Parathyroid adenoma (tissue), 2 donors: ENCODE results near the gene S100A9.

ENCODE experiments used
- H2AFZ ChIP-seq: fragments of 300-600 bp; sonication (generic); one replicate; pipeline ENCODE4 v1.7.0; 2017; ENCODE audit warnings: antibody characterized with exemption, mild to moderate bottlenecking
- H3K27ac ChIP-seq: fragments of 300-600 bp; sonication (generic); one replicate; pipeline ENCODE4 v1.7.0; 2017
- H3K27me3 ChIP-seq: fragments of 300-600 bp; sonication (generic); one replicate; pipeline ENCODE4 v1.7.0; 2017; ENCODE audit warnings: low read length; ENCODE audit not compliant: control insufficient read depth, insufficient read depth
- H3K36me3 ChIP-seq: fragments of 300-600 bp; sonication (generic); one replicate; pipeline ENCODE4 v1.7.0; 2017; ENCODE audit warnings: low read length; ENCODE audit not compliant: control insufficient read depth, insufficient read depth
- H3K4me1 ChIP-seq: fragments of 300-600 bp; sonication (generic); one replicate; pipeline ENCODE4 v1.7.0; 2017; ENCODE audit warnings: control low read depth
- H3K4me2 ChIP-seq: fragments of 300-600 bp; sonication (generic); one replicate; pipeline ENCODE4 v1.7.0; 2017; ENCODE audit warnings: low read length
- H3K4me3 ChIP-seq: fragments of 300-600 bp; sonication (generic); one replicate; pipeline ENCODE4 v1.7.0; 2017; ENCODE audit warnings: low read depth, low read length
- H3K79me2 ChIP-seq: fragments of 300-600 bp; sonication (generic); one replicate; pipeline ENCODE4 v1.7.0; 2017; ENCODE audit warnings: control low read depth
- H3K9ac ChIP-seq: fragments of 300-600 bp; sonication (generic); one replicate; pipeline ENCODE4 v1.7.0; 2017; ENCODE audit warnings: mild to moderate bottlenecking
- H3K9me3 ChIP-seq: fragments of 300-600 bp; sonication (generic); one replicate; pipeline ENCODE4 v1.7.0; 2017; ENCODE audit warnings: low read length; ENCODE audit not compliant: control insufficient read depth
- TF ChIP-seq, protein P1 (sequence below): fragments of 300-600 bp; sonication (generic); IDR thresholded peaks from one replicate; pipeline ENCODE4 v1.7.0; 2017; ENCODE audit warnings: antibody characterized with exemption, mild to moderate bottlenecking
- donor health status: primary hyperparathyroidism.

Gene S100A9

DNA sequence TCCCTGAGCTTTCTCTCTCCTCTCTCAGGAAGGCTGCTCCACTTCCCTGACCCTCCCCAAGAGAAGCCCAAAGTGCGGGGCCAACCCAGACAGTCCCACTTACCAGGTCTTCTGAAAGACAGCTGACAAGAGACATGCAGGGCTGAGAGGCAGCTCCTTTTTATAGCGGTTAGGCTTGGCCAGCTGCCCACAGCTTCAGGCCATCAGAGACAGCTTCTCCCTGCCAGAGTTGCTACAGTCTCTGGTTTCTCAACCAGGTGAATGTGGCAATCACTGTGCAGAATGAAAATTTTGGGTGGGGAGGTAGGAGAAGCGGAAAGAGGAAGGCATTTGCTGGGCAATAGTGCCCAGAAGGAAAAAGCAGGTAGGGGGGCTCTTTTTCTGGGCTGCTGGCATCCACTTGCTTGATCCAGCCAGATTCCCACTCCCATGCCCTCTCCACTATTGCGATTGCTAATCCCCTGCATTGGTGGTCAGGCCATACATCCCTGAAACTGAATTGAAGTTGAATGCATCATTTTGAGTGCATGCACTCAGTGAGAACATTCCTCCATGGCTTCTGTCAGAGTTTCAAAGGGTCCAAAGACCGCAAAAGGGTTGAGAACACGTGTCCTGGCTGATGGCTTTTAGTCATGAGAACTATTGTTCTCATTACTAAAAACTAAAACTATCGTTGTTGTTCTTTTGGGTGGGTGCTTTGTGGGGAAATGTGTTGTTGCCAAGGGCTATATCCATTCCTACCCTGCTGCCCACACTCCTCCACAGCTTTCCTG, 33.5 kb downstream of the S100A9 start, which contains the start of gene S100A8:
TSS of gene S100A8 (minus strand) at position 136 of the 773 bp plus-strand sequence. CDS start 538 bp downstream, outside the sequence.
- Histone ChIP-seq H3K4me3 (no peak within 1 kb of the TSS), H3K9me3 (no peaks in the 10 kb centered on the region), H3K27me3 (no peaks in the 10 kb centered on the region), H3K9ac (no peak within 1 kb of the TSS), H3K4me2 (no peak within 1 kb of the TSS), H3K36me3 (no peaks in the 10 kb centered on the region), H3K4me1 (no peaks in the 10 kb centered on the region), H2AFZ (no peak within 1 kb of the TSS), H3K27ac (no peak within 1 kb of the TSS), H3K79me2 (no peaks in the 10 kb centered on the region)
- TF ChIP-seq, protein P1, sequence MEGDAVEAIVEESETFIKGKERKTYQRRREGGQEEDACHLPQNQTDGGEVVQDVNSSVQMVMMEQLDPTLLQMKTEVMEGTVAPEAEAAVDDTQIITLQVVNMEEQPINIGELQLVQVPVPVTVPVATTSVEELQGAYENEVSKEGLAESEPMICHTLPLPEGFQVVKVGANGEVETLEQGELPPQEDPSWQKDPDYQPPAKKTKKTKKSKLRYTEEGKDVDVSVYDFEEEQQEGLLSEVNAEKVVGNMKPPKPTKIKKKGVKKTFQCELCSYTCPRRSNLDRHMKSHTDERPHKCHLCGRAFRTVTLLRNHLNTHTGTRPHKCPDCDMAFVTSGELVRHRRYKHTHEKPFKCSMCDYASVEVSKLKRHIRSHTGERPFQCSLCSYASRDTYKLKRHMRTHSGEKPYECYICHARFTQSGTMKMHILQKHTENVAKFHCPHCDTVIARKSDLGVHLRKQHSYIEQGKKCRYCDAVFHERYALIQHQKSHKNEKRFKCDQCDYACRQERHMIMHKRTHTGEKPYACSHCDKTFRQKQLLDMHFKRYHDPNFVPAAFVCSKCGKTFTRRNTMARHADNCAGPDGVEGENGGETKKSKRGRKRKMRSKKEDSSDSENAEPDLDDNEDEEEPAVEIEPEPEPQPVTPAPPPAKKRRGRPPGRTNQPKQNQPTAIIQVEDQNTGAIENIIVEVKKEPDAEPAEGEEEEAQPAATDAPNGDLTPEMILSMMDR, result no peak

DNA sequence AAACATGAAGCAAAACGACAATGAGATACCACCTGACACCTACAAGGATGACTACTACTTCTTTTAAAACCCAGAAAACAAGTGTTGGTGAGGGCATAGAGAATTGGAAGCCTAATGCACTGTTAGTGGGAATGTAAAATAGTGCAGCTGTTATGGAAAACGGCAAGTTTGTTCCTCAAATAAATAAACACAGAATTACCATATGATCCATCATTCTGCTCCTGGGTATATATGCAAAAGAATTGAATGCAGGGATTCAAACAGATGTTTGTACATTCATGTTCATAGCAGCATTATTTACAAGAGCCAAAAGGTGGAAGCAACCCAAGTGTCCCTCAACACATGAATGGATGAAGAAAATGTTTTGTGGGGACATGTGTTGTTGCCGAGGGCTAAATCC, 34.6 kb downstream of the S100A9 start:
- Histone ChIP-seq H3K27me3 (no peaks in the 10 kb centered on the region), H3K4me1 (no peaks in the 10 kb centered on the region), H3K4me3 (no peak overlapping the region), H3K27ac (no peak overlapping the region), H3K4me2 (no peak overlapping the region), H3K9me3 (no peaks in the 10 kb centered on the region), H3K9ac (no peak overlapping the region), H3K36me3 (no peaks in the 10 kb centered on the region), H2AFZ (no peak overlapping the region), H3K79me2 (no peaks in the 10 kb centered on the region)
- TF ChIP-seq, protein P1, result no peak

- Histone ChIP-seq H2AFZ (no peak overlapping the region), H3K4me2 (no peak overlapping the region), H3K79me2 (no peaks in the 10 kb centered on the region), H3K36me3 (no peaks in the 10 kb centered on the region), H3K27me3 (no peaks in the 10 kb centered on the region), H3K4me3 (no peak overlapping the region), H3K9ac (no peak overlapping the region), H3K27ac (no peak overlapping the region), H3K4me1 (no peaks in the 10 kb centered on the region), H3K9me3 (no peaks in the 10 kb centered on the region)
- TF ChIP-seq, protein P1, result no peak
Observed at GRCh38 chr1:153392822-153393221, 35.2 kb downstream of the S100A9 start.

DNA sequence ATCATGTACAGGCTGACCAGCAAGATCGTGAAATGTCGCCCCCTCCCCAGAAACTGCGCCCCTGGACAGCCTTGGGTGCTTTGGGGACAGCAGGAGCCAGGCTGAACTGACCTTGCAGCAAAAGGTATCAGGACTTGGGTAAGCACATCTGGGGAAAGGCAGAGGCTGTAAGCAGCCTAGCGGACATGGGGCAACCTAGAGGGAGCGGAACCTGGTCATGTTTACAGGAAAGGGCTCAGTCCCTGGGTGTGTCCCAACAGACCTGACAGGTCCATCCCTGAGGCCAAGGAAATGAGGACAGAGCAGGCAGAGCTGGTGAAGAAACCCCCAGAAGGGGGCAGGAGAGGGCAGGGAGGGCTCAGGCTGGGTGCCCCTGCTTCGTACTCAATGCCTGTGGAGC, 36.3 kb downstream of the S100A9 start:
- no peak overlapping the region for H3K9ac ChIP-seq
- H3K4me2 ChIP-seq, result no peak overlapping the region
- H3K4me3 ChIP-seq, result no peak overlapping the region
- H3K9me3 ChIP-seq, result no peaks in the 10 kb centered on the region
- no peaks in the 10 kb centered on the region for H3K27me3 ChIP-seq
- H2AFZ ChIP-seq, result no peak overlapping the region
- H3K4me1 ChIP-seq, result no peaks in the 10 kb centered on the region
- H3K27ac ChIP-seq, result no peak overlapping the region
- TF ChIP-seq, protein P1, result no peak
- H3K79me2 ChIP-seq, result no peaks in the 10 kb centered on the region
- H3K36me3 ChIP-seq, result no peaks in the 10 kb centered on the region

GRCh38 chr1:153394391-153394790, 36.7 kb downstream of the S100A9 start:
- Histone ChIP-seq H3K4me3 (no peak overlapping the region), H3K27me3 (no peaks in the 10 kb centered on the region)

More at GRCh38 chr1:153394391-153394790, 36.7 kb downstream of the S100A9 start:
- Histone ChIP-seq H3K36me3 (no peaks in the 10 kb centered on the region), H3K79me2 (no peaks in the 10 kb centered on the region), H2AFZ (no peak overlapping the region), H3K9me3 (no peaks in the 10 kb centered on the region), H3K9ac (no peak overlapping the region), H3K4me1 (no peaks in the 10 kb centered on the region), H3K27ac (no peak overlapping the region), H3K4me2 (no peak overlapping the region)
- TF ChIP-seq, protein P1, result no peak
